Endodermal cell (in vitro differentiated cells): ENCODE results near the gene RHEB. TPM values are rescaled to one million over a fixed set of nuclear protein-coding genes. Genes with fewer than 3 reads are reported as not detected.
A peak's percentile ranks its signal among the peaks of the same experiment; 100 is the strongest.

Experiments
- DNase-seq: peaks from one replicate; pipeline ENCODE4 v3.0.0-alpha.2; 2017
- H3K27ac ChIP-seq: 2 replicates; pipeline ENCODE4 v1.5.1; 2013; ENCODE audit warnings: mild to moderate bottlenecking, low read depth, low read length, moderate library complexity
- H3K27me3 ChIP-seq: 2 replicates; pipeline ENCODE4 v1.6.1; 2013; ENCODE audit warnings: mild to moderate bottlenecking, low read length, moderate library complexity; ENCODE audit not compliant: insufficient read depth, control insufficient read depth, poor library complexity, severe bottlenecking
- H3K36me3 ChIP-seq: 2 replicates; pipeline ENCODE4 v1.7.0; 2013; ENCODE audit warnings: mild to moderate bottlenecking, low read length, moderate library complexity; ENCODE audit not compliant: control insufficient read depth, insufficient read depth
- H3K4me1 ChIP-seq: one replicate; pipeline ENCODE4 v1.7.0; 2013; ENCODE audit warnings: low read length; ENCODE audit not compliant: control insufficient read depth, insufficient read depth
- H3K4me3 ChIP-seq: 2 replicates; pipeline ENCODE4 v1.5.1; 2013; ENCODE audit warnings: mild to moderate bottlenecking, low read length, moderate library complexity
- H3K9ac ChIP-seq: 2 replicates; pipeline ENCODE4 v1.6.1; 2013; ENCODE audit warnings: mild to moderate bottlenecking, low read length, moderate library complexity; ENCODE audit not compliant: poor library complexity, severe bottlenecking; ENCODE audit errors: extremely low read depth
- H3K9me3 ChIP-seq: 2 replicates; pipeline ENCODE4 v1.6.1; 2013; ENCODE audit warnings: mild to moderate bottlenecking, low read length, moderate library complexity; ENCODE audit not compliant: control insufficient read depth
- H3K27ac Mint-ChIP-seq: 2 replicates; pipeline ENCODE4 v1.8.0; 2020; ENCODE audit warnings: mixed read lengths
- H3K27me3 Mint-ChIP-seq: 2 replicates; pipeline ENCODE4 v1.8.0; 2021; ENCODE audit warnings: mild to moderate bottlenecking, mixed read lengths; ENCODE audit not compliant: insufficient read depth
- H3K36me3 Mint-ChIP-seq: 2 replicates; pipeline ENCODE4 v1.8.0; 2020; ENCODE audit warnings: low read depth, mixed read lengths
- H3K4me1 Mint-ChIP-seq: 2 replicates; pipeline ENCODE4 v1.8.0; 2020; ENCODE audit warnings: mixed read lengths
- H3K4me3 Mint-ChIP-seq: 2 replicates; pipeline ENCODE4 v1.8.0; 2020; ENCODE audit warnings: mild to moderate bottlenecking, moderate library complexity, mixed read lengths
- H3K9me3 Mint-ChIP-seq: 2 replicates; pipeline ENCODE4 v1.8.0; 2020; ENCODE audit warnings: mild to moderate bottlenecking, mixed read lengths
- WGBS, 2 experiments: methylation state at CpG; one replicate each; pipeline versions ENCODE4 v1.1.5 to v1.1.7; 2013; ENCODE audit warnings: missing lambda C conversion rate in 2 of 2, mixed read lengths in 1 of 2; ENCODE audit not compliant: insufficient coverage in 1 of 2, insufficient read length in 1 of 2; 5-methylcytosine and 5-hydroxymethylcytosine counted together
- total RNA-seq, 2 donors: library from RNA; stranded (reverse); fragmentation: NEBNext Ultra II Directional in 1 of 2; extraction: Animal tissue kit (Norgen Biotek cat#: 25700) in 1 of 2; gene quantifications; 2 replicates in 1 of 2; 3 replicates in 1 of 2; pipeline ENCODE4 v1.2.1, GENCODE V29; 2021
- TF ChIP-seq, protein P1 (sequence below): fragments of 200-600 bp; sonication (generic); conservative IDR thresholded peaks from 2 replicates; pipeline ENCODE4 v1.5.0; 2021; ENCODE audit warnings: antibody characterized with exemption, mild to moderate bottlenecking

The RHEB gene
- total RNA-seq, 2 donors from 2014 or later: 108 to 113 TPM

DNA sequence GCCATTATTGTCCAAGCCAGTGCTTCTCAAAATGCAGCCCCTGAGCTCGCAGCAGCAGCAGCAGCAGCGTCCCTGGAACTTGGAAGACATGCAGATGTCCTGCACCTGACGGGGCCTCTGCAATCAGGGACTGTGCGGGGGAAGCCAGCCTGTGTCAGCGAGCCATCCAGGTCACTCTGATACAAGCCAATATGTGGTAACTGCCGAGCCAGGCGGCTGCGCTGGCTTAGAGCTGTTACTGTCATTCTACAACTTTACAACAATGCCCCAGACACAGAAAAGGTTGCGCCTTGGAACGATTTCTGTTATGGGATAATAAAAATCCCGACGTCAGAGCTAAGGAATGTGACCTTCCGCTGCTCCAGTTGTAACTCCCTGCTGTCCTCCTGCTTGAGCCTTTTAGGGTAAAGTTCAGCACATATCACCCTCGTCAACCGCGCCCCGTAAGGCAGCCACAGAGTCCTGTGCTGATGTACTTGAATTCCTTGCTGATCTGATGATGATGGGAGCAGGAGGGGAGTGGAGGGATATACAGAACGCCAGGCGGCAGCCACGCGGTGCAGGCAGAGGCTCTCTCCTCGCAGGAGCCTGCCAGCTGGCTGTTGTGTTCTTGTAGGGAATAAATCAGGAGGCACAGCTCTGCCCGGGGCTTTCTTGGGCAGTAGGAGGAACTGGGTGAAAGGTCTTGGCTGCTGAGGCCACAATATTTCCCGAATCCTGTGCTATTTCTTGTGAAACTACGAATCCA, 59.8 kb downstream of the RHEB start:
- Mint-ChIP-seq H3K4me1 (peaks cover 21% of the 10 kb centered on the region), H3K36me3 (peaks cover 28% of the 10 kb centered on the region), H3K27me3 (no peaks in the 10 kb centered on the region), H3K27ac (peak overlapping the region; percentile 88), H3K9me3 (peaks cover 29% of the 10 kb centered on the region), H3K4me3 (no peak overlapping the region)
- peaks cover 17% of the 10 kb centered on the region for H3K36me3 ChIP-seq
- H3K9ac ChIP-seq: no peak overlapping the region
- H3K27ac ChIP-seq: peak overlapping the region; percentile 86
- TF ChIP-seq, protein P1, sequence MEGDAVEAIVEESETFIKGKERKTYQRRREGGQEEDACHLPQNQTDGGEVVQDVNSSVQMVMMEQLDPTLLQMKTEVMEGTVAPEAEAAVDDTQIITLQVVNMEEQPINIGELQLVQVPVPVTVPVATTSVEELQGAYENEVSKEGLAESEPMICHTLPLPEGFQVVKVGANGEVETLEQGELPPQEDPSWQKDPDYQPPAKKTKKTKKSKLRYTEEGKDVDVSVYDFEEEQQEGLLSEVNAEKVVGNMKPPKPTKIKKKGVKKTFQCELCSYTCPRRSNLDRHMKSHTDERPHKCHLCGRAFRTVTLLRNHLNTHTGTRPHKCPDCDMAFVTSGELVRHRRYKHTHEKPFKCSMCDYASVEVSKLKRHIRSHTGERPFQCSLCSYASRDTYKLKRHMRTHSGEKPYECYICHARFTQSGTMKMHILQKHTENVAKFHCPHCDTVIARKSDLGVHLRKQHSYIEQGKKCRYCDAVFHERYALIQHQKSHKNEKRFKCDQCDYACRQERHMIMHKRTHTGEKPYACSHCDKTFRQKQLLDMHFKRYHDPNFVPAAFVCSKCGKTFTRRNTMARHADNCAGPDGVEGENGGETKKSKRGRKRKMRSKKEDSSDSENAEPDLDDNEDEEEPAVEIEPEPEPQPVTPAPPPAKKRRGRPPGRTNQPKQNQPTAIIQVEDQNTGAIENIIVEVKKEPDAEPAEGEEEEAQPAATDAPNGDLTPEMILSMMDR: no peak
- WGBS, 2 experiments: 47 to 67% methylated on average over 17 to 25 of the region's 25 CpGs
- peaks cover 31% of the 10 kb centered on the region for H3K9me3 ChIP-seq
- H3K4me1 ChIP-seq: peaks cover 10% of the 10 kb centered on the region
- H3K4me3 ChIP-seq: no peak overlapping the region
- peak; percentile 72 for DNase-seq
- H3K27me3 ChIP-seq: no peaks in the 10 kb centered on the region

DNA sequence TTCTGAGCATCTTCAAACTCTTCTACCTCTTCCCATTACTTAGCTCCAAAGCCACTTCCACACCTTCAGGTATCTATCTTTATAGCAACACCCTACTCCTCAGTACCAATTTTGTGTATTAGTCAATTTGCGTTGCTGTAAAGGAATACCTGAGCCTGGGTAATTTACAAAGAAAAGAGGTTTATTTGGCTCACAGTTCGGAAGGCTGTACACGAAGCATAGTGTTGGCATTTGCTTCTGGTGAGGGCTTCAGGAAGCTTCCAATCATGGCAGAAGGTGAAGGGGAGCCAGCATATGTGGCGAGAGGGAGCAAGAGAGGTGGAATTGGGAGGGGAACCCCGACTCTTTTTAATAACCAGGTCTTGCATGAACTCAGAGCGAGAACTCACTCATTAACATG, 62.2 kb downstream of the RHEB start:
- TF ChIP-seq, protein P1: no peak
- peaks cover 21% of the 10 kb centered on the region for H3K4me1 Mint-ChIP-seq
- H3K27me3 ChIP-seq: no peaks in the 10 kb centered on the region
- H3K9me3 Mint-ChIP-seq: peaks cover 13% of the 10 kb centered on the region
- no peaks in the 10 kb centered on the region for H3K27me3 Mint-ChIP-seq
- H3K27ac Mint-ChIP-seq: no peak overlapping the region
- DNase-seq: peak; percentile 42
- peaks cover 14% of the 10 kb centered on the region for H3K9me3 ChIP-seq
- H3K4me1 ChIP-seq: peaks cover 10% of the 10 kb centered on the region
- no peak overlapping the region for H3K9ac ChIP-seq
- 91 to 100% methylated on average over 3 to 6 of the region's 6 CpGs for WGBS, 2 experiments
- no peak overlapping the region for H3K4me3 ChIP-seq
- H3K36me3 Mint-ChIP-seq: peaks cover 6% of the 10 kb centered on the region
- no peak overlapping the region for H3K27ac ChIP-seq
- no peaks in the 10 kb centered on the region for H3K36me3 ChIP-seq
- H3K4me3 Mint-ChIP-seq: no peak overlapping the region

DNA sequence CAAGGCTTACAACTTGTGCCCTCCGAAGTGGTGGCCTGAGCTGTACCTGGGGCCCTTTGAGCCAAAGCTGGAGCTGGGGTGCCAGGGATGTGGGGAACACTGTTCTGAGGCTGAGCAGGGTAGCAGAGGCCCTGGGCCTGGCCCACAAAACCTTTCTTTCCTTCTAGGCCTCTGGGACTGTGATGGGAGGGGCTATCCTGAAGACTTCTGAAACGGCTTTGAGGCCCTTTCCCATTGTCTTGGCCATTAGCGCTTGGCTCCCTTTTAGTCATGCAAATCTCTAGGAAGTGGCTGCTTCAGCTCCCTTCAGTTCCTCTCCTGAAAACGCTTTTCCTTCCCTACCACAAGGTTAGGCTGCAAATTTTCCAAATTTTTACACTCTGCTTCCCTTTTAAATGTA, 62.9 kb downstream of the RHEB start:
- Histone ChIP-seq H3K9ac (no peak overlapping the region), H3K9me3 (peaks cover 6% of the 10 kb centered on the region), H3K36me3 (no peaks in the 10 kb centered on the region), H3K4me3 (no peak overlapping the region), H3K27me3 (no peaks in the 10 kb centered on the region), H3K27ac (no peak overlapping the region), H3K4me1 (peaks cover 10% of the 10 kb centered on the region)
- TF ChIP-seq, protein P1: no peak
- H3K4me1 Mint-ChIP-seq: peaks cover 21% of the 10 kb centered on the region
- 47 to 65% methylated on average over 3 to 4 of the region's 4 CpGs for WGBS, 2 experiments
- peaks cover 6% of the 10 kb centered on the region for H3K9me3 Mint-ChIP-seq
- H3K27ac Mint-ChIP-seq: no peak overlapping the region
- peak; percentile 86 for DNase-seq
- no peaks in the 10 kb centered on the region for H3K36me3 Mint-ChIP-seq
- H3K4me3 Mint-ChIP-seq: no peak overlapping the region
- no peaks in the 10 kb centered on the region for H3K27me3 Mint-ChIP-seq
